HCT116 (cell line): ENCODE data around the gene KLF6. TPM values are rescaled to one million over a fixed set of nuclear protein-coding genes. Genes with fewer than 3 reads are reported as not detected.

Experiments
- ATAC-seq: fragments of 200-7000 bp; cut with Tn5 transposase; 2 replicates; pipeline ENCODE4 v1.9.1; 2020; ENCODE audit warnings: mild to moderate bottlenecking, moderate library complexity
- BruUV-seq: library from RNA; stranded (reverse); fragments of 400-500 nt; replicated peaks from 2 replicates; lab custom pipeline; 2021; lab: Mats Ljungman, UMichigan
- CTCF ChIA-PET: fragments of 300-600 bp; sonication (Branson Sonifier 250); formaldehyde crosslinking; loops from one replicate; lab custom pipeline; 2021; ENCODE audit warnings: antibody characterized with exemption; lab: Charles Lee
- POLR2A ChIA-PET: fragments of 300-600, 350-600 bp; sonication (Branson Sonifier 250); formaldehyde crosslinking; loops from one replicate; lab custom pipeline; 2021; ENCODE audit warnings: antibody characterized with exemption; lab: Charles Lee
- RAD21 ChIA-PET, 2 experiments: fragments of 300-600 bp; sonication (Branson Sonifier 250); formaldehyde crosslinking; loops; one replicate each; lab custom pipeline; 2023; ENCODE audit warnings: low total read pairs in 2 of 2; ENCODE audit not compliant: uncharacterized antibody in 2 of 2, unreplicated experiment in 2 of 2, low non-redundant PET in 1 of 2; lab: Charles Lee
- DNase-seq: peaks from one replicate; pipeline ENCODE4 v3.0.0-alpha.2; 2010; ENCODE audit warnings: low read depth, low spot score
- H2AFZ ChIP-seq: fragments of 200-600 bp; shearing (Covaris generic), sonication (generic); 2 replicates; pipeline ENCODE4 v1.6.1; 2017; ENCODE audit warnings: low read depth, mixed run types, mixed read lengths, antibody characterized with exemption, low read length; ENCODE audit not compliant: poor library complexity, severe bottlenecking
- H3K27ac ChIP-seq: 2 replicates; pipeline ENCODE4 v1.5.1; 2012; ENCODE audit warnings: low read depth, low read length
- H3K27me3 ChIP-seq: fragments of 200-600 bp; sonication (generic); 2 replicates; pipeline ENCODE4 v1.6.1; 2016; ENCODE audit warnings: mixed run types, low read length, mixed read lengths; ENCODE audit not compliant: insufficient read depth
- H3K36me3 ChIP-seq, 2 experiments: fragments of 200-500 bp in 1 of 2; fragments of 200-600 bp in 1 of 2; sonication (Bioruptor generic) in 1 of 2; sonication (generic) in 1 of 2; 2 replicates each; pipeline versions ENCODE4 v1.5.1 to v1.6.1; 2014 to 2016; ENCODE audit warnings: low read length in 2 of 2, inconsistent platforms in 1 of 2, mixed read lengths in 1 of 2, mixed run types in 1 of 2; ENCODE audit not compliant: insufficient read depth in 2 of 2, control insufficient read depth in 1 of 2
- H3K4me1 ChIP-seq, 2 experiments: fragments of 200-600 bp in 1 of 2; sonication (generic) in 1 of 2; 2 replicates each; pipeline versions ENCODE4 v1.5.1 to v1.6.1; 2012 to 2017; ENCODE audit warnings: low read length in 2 of 2, inconsistent platforms in 1 of 2, mild to moderate bottlenecking in 1 of 2, mixed read lengths in 1 of 2, mixed run types in 1 of 2, moderate library complexity in 1 of 2; ENCODE audit not compliant: insufficient read depth in 2 of 2, control insufficient read depth in 1 of 2
- H3K4me2 ChIP-seq: fragments of 200-600 bp; sonication (generic); 2 replicates; pipeline ENCODE4 v1.6.1; 2017; ENCODE audit warnings: mixed run types, low read length, mixed read lengths
- H3K4me3 ChIP-seq, 2 experiments: fragments of 200-600 bp in 1 of 2; sonication (generic) in 1 of 2; replicated peaks in 1 of 2; 2 replicates each; pipeline ENCODE4 v1.5.1; 2011 to 2016; ENCODE audit warnings: low read length in 2 of 2, control low read depth in 1 of 2, low read depth in 1 of 2, mild to moderate bottlenecking in 1 of 2, mixed read lengths in 1 of 2, mixed run types in 1 of 2
- H3K79me2 ChIP-seq: fragments of 200-600 bp; sonication (generic); 2 replicates; pipeline ENCODE4 v1.6.1; 2017; ENCODE audit warnings: mild to moderate bottlenecking, mixed run types, low read length, moderate library complexity, mixed read lengths; ENCODE audit not compliant: insufficient read depth
- H3K9ac ChIP-seq: fragments of 200-600 bp; sonication (generic); 2 replicates; pipeline ENCODE4 v1.6.1; 2016; ENCODE audit warnings: low read length, mixed read lengths
- H3K9me2 ChIP-seq: fragments of 200-600 bp; sonication (generic), shearing (Covaris generic); 2 replicates; pipeline ENCODE4 v1.6.1; 2017; ENCODE audit warnings: mixed run types, mild to moderate bottlenecking, moderate library complexity; ENCODE audit not compliant: insufficient read depth
- H3K9me3 ChIP-seq, 2 experiments: fragments of 200-500 bp in 1 of 2; fragments of 200-600 bp in 1 of 2; sonication (Bioruptor generic) in 1 of 2; sonication (generic) in 1 of 2; 2 replicates each; pipeline ENCODE4 v1.6.1; 2014 to 2017; ENCODE audit warnings: low read length in 2 of 2, mixed read lengths in 2 of 2, inconsistent platforms in 1 of 2, low read depth in 1 of 2, mild to moderate bottlenecking in 1 of 2, mixed run types in 1 of 2, moderate library complexity in 1 of 2; ENCODE audit not compliant: control insufficient read depth in 1 of 2, insufficient read depth in 1 of 2
- H4K20me1 ChIP-seq: fragments of 200-600 bp; sonication (generic), shearing (Covaris generic); 2 replicates; pipeline ENCODE4 v1.6.1; 2017; ENCODE audit warnings: mixed run types, mild to moderate bottlenecking, moderate library complexity; ENCODE audit not compliant: insufficient read depth
- ATF3 ChIP-seq: IDR thresholded peaks from 2 replicates; pipeline ENCODE4 v1.6.1; 2012
- CBX3 ChIP-seq: IDR thresholded peaks from 2 replicates; pipeline ENCODE4 v1.6.1; 2012; ENCODE audit warnings: low read depth
- CEBPB ChIP-seq: IDR thresholded peaks from 2 replicates; pipeline ENCODE4 v1.6.1; 2012; ENCODE audit warnings: low read depth
- CTCF ChIP-seq, 3 experiments: fragments of 200-600 bp in 1 of 3; sonication (generic) in 1 of 3; IDR thresholded peaks in 2 of 3; conservative IDR thresholded peaks in 1 of 3; 2 replicates each; pipeline ENCODE4 v1.5.1; 2012 to 2017; ENCODE audit warnings: low read depth in 2 of 3, low read length in 2 of 3, antibody characterized with exemption in 1 of 3, borderline replicate concordance in 1 of 3, control low read depth in 1 of 3, mild to moderate bottlenecking in 1 of 3, mixed read lengths in 1 of 3, mixed run types in 1 of 3, moderate library complexity in 1 of 3; ENCODE audit not compliant: insufficient read depth in 1 of 3
- EZH2 ChIP-seq: fragments of 200-600 bp; sonication (generic); IDR thresholded peaks from 2 replicates; pipeline ENCODE4 v1.6.1; 2017; ENCODE audit warnings: antibody characterized with exemption, mixed run types
- EZH2phosphoT487 ChIP-seq: fragments of 200-600 bp; IDR thresholded peaks from 2 replicates; pipeline ENCODE4 v1.6.1; 2018; ENCODE audit warnings: antibody characterized with exemption, borderline replicate concordance
- JUND ChIP-seq: IDR thresholded peaks from 2 replicates; pipeline ENCODE4 v1.6.1; 2012
- POLR2A ChIP-seq: IDR thresholded peaks from 2 replicates; pipeline ENCODE4 v1.7.0; 2011; ENCODE audit warnings: borderline replicate concordance; ENCODE audit not compliant: insufficient read depth, insufficient read length; ENCODE audit errors: extremely low read depth
- POLR2AphosphoS5 ChIP-seq: IDR thresholded peaks from 2 replicates; pipeline ENCODE4 v1.6.1; 2011; ENCODE audit warnings: mild to moderate bottlenecking, low read depth, low read length, moderate library complexity
- RAD21 ChIP-seq: IDR thresholded peaks from 2 replicates; pipeline ENCODE4 v1.6.1; 2012; ENCODE audit warnings: low read depth, mild to moderate bottlenecking
- SIN3A ChIP-seq: IDR thresholded peaks from 2 replicates; pipeline ENCODE4 v1.6.1; 2012; ENCODE audit warnings: low read depth
- ZBTB33 ChIP-seq: IDR thresholded peaks from 2 replicates; pipeline ENCODE4 v1.6.1; 2011; ENCODE audit warnings: mild to moderate bottlenecking, low read length, moderate library complexity; ENCODE audit not compliant: insufficient replicate concordance; ENCODE audit errors: extremely low read depth
- ZFX ChIP-seq: fragments of 450-650 bp; IDR thresholded peaks from 2 replicates; pipeline ENCODE4 v1.6.1; 2017
- ZNF274 ChIP-seq: fragments of 200-500 bp; sonication (Bioruptor generic); IDR thresholded peaks from 2 replicates; pipeline ENCODE4 v1.6.1; 2014; ENCODE audit warnings: mild to moderate bottlenecking, low read depth, low read length, inconsistent platforms
- intact Hi-C: fragments of 100-400 bp; cut with micrococcal nuclease; formaldehyde crosslinking; loops from 2 replicates; pipeline ENCODE4 v1.10.0; 2022
- total RNA-seq: library from RNA; stranded (reverse); gene quantifications from one replicate; pipeline ENCODE4 v1.2.1, GENCODE V29; 2021; ENCODE audit not compliant: unreplicated experiment
- TF ChIP-seq, protein P1 (sequence below): IDR thresholded peaks from 2 replicates; pipeline ENCODE4 v1.6.1; 2012

The KLF6 gene
- total RNA-seq, 1 experiment from 2014 or later: 82.2 TPM

- Histone ChIP-seq H3K4me1 (peaks cover 19 to 34% of the 10 kb centered on the region in 2 experiments), H3K9ac (no peak overlapping the region), H3K27me3 (no peaks in the 10 kb centered on the region), H4K20me1 (no peaks in the 10 kb centered on the region), H3K79me2 (no peaks in the 10 kb centered on the region), H3K9me3 (no peaks in the 10 kb centered on the region), H3K9me2 (no peaks in the 10 kb centered on the region), H3K27ac (no peak overlapping the region), H3K4me3 (no peak overlapping the region), H2AFZ (no peak overlapping the region), H3K4me2 (no peak overlapping the region), H3K36me3 (no peaks in the 10 kb centered on the region)
- no peak for DNase-seq
- TF ChIP-seq EZH2phosphoT487 (no peak), CTCF (IDR thresholded peaks at IDR 0.05 in 2 of 3, conservative IDR thresholded peaks at IDR 0.05 in 1 of 3; ENCODE audit: borderline replicate concordance in 1 of 3, insufficient read depth in 1 of 3, low read depth in 2 of 3, low read length in 2 of 3) (no peak), ZFX (no peak)
- ChIA-PET POLR2A (interaction anchor here (1.9 kb wide), 1 partner anchor 30 kb away, joined by 8 read pairs; the partner anchor contains the start of gene KLF6), CTCF (no interaction called here), RAD21 (no interaction called here)
- intact Hi-C loops: no loop called here
- no peak for ATAC-seq
- no TSS peak for BruUV-seq
Observed at GRCh38 chr10:3814838-3815220, 29.8 kb upstream of the KLF6 start.

- CTCF ChIA-PET: no interaction called here
- Histone ChIP-seq H3K9ac (no peak overlapping the region), H2AFZ (no peak overlapping the region), H3K4me1 (peaks cover 23 to 40% of the 10 kb centered on the region in 2 experiments), H3K4me3 (no peak overlapping the region), H3K79me2 (no peaks in the 10 kb centered on the region), H4K20me1 (no peaks in the 10 kb centered on the region), H3K27ac (no peak overlapping the region), H3K36me3 (no peaks in the 10 kb centered on the region), H3K9me2 (no peaks in the 10 kb centered on the region), H3K27me3 (no peaks in the 10 kb centered on the region), H3K4me2 (no peak overlapping the region), H3K9me3 (no peaks in the 10 kb centered on the region)
- no TSS peak for BruUV-seq
- POLR2A ChIA-PET: interaction anchor here (1.9 kb wide), 1 partner anchor 29 kb away, joined by 8 read pairs; the partner anchor contains the start of gene KLF6
- intact Hi-C loops: no loop called here
- RAD21 ChIA-PET: no interaction called here
- DNase-seq (no peak), ATAC-seq (no peak)
- TF ChIP-seq POLR2A (no peak), EZH2 (no peak), ZBTB33 (no peak), EZH2phosphoT487 (no peak), CEBPB (no peak), SIN3A (no peak), ZNF274 (no peak), RAD21 (no peak), ATF3 (no peak), POLR2AphosphoS5 (no peak), CBX3 (no peak), JUND (no peak)
- TF ChIP-seq, protein P1, sequence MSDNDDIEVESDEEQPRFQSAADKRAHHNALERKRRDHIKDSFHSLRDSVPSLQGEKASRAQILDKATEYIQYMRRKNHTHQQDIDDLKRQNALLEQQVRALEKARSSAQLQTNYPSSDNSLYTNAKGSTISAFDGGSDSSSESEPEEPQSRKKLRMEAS: no peak
Observed at GRCh38 chr10:3813986-3814837, 29.2 kb upstream of the KLF6 start.
